Measurements from ENCODE around the gene CNGB1.

GRCh38 chr16:57970970-57971369 is at the start of gene CNGB1:
- TF ChIP-seq, protein P1, sequence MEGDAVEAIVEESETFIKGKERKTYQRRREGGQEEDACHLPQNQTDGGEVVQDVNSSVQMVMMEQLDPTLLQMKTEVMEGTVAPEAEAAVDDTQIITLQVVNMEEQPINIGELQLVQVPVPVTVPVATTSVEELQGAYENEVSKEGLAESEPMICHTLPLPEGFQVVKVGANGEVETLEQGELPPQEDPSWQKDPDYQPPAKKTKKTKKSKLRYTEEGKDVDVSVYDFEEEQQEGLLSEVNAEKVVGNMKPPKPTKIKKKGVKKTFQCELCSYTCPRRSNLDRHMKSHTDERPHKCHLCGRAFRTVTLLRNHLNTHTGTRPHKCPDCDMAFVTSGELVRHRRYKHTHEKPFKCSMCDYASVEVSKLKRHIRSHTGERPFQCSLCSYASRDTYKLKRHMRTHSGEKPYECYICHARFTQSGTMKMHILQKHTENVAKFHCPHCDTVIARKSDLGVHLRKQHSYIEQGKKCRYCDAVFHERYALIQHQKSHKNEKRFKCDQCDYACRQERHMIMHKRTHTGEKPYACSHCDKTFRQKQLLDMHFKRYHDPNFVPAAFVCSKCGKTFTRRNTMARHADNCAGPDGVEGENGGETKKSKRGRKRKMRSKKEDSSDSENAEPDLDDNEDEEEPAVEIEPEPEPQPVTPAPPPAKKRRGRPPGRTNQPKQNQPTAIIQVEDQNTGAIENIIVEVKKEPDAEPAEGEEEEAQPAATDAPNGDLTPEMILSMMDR (conservative IDR thresholded peaks at IDR 0.05 in 1 of 2, IDR thresholded peaks at IDR 0.05 in 1 of 2; ENCODE audit: low read depth in 1 of 2, low read length in 2 of 2), result no peak
- no peak for TF ChIP-seq EZH2 (IDR thresholded peaks at IDR 0.05; ENCODE audit: low read length, missing control alignments)

Data from fibroblast of lung (primary cell).